H9 (cell line): Measurements from ENCODE around the gene PCSK2. TPM values are rescaled to one million over a fixed set of nuclear protein-coding genes. Genes with fewer than 3 reads are reported as not detected.

Experiments used
- DNase-seq: peaks from one replicate; pipeline ENCODE4 v3.0.0-alpha.2; 2017
- H2AFZ ChIP-seq: one replicate; pipeline ENCODE4 v1.6.1; 2013; ENCODE audit warnings: mild to moderate bottlenecking, low read length, control low read depth, moderate library complexity
- H2AK5ac ChIP-seq: 2 replicates; pipeline ENCODE4 v1.6.1; 2013; ENCODE audit warnings: low read length, control low read depth, mixed read lengths; ENCODE audit not compliant: insufficient read length
- H2BK120ac ChIP-seq: one replicate; pipeline ENCODE4 v1.6.1; 2013; ENCODE audit warnings: low read depth, mild to moderate bottlenecking, low read length, control low read depth, inconsistent platforms; ENCODE audit not compliant: poor library complexity, severe bottlenecking
- H2BK12ac ChIP-seq: 2 replicates; pipeline ENCODE4 v1.6.1; 2013; ENCODE audit warnings: low read length, control low read depth, mixed read lengths, low read depth; ENCODE audit not compliant: insufficient read length
- H2BK15ac ChIP-seq: 2 replicates; pipeline ENCODE4 v1.6.1; 2013; ENCODE audit warnings: low read depth, low read length, control low read depth
- H2BK20ac ChIP-seq: one replicate; pipeline ENCODE4 v1.6.1; 2013; ENCODE audit warnings: low read depth, mild to moderate bottlenecking, low read length, control low read depth, inconsistent platforms; ENCODE audit not compliant: poor library complexity, severe bottlenecking
- H2BK5ac ChIP-seq: 2 replicates; pipeline ENCODE4 v1.6.1; 2013; ENCODE audit warnings: low read length, control low read depth, mixed read lengths; ENCODE audit not compliant: insufficient read length
- H3K14ac ChIP-seq: 2 replicates; pipeline ENCODE4 v1.6.1; 2013; ENCODE audit warnings: low read length, control low read depth; ENCODE audit not compliant: insufficient read depth
- H3K18ac ChIP-seq: 2 replicates; pipeline ENCODE4 v1.6.1; 2013; ENCODE audit warnings: low read depth, mild to moderate bottlenecking, mixed read lengths, low read length, control low read depth; ENCODE audit not compliant: insufficient read length
- H3K23ac ChIP-seq: 2 replicates; pipeline ENCODE4 v1.6.1; 2013; ENCODE audit warnings: low read length, control low read depth, mixed read lengths, low read depth; ENCODE audit not compliant: insufficient read length
- H3K23me2 ChIP-seq: 2 replicates; pipeline ENCODE4 v1.6.1; 2013; ENCODE audit warnings: low read depth, mild to moderate bottlenecking, mixed read lengths, low read length, control low read depth; ENCODE audit not compliant: insufficient read length, poor library complexity, severe bottlenecking
- H3K27ac ChIP-seq: 2 replicates; pipeline ENCODE4 v1.5.1; 2013; ENCODE audit warnings: low read length, control low read depth, mixed read lengths, low read depth; ENCODE audit not compliant: insufficient read length
- H3K27me3 ChIP-seq: 2 replicates; pipeline ENCODE4 v1.6.1; 2013; ENCODE audit warnings: low read length, control low read depth, inconsistent platforms; ENCODE audit not compliant: insufficient read depth
- H3K4ac ChIP-seq: 2 replicates; pipeline ENCODE4 v1.6.1; 2013; ENCODE audit warnings: low read depth, mild to moderate bottlenecking, control low read depth, inconsistent platforms, low read length, moderate library complexity
- H3K4me1 ChIP-seq: 2 replicates; pipeline ENCODE4 v1.6.1; 2013; ENCODE audit warnings: low read length, control low read depth, inconsistent platforms; ENCODE audit not compliant: insufficient read depth
- H3K4me2 ChIP-seq: 2 replicates; pipeline ENCODE4 v1.6.1; 2013; ENCODE audit warnings: low read length, control low read depth, mixed read lengths; ENCODE audit not compliant: insufficient read length, insufficient read depth
- H3K56ac ChIP-seq: 2 replicates; pipeline ENCODE4 v1.6.1; 2013; ENCODE audit warnings: low read depth, mild to moderate bottlenecking, mixed read lengths, low read length, control low read depth; ENCODE audit not compliant: insufficient read length
- H3K79me1 ChIP-seq: 2 replicates; pipeline ENCODE4 v1.6.1; 2013; ENCODE audit warnings: low read depth, mild to moderate bottlenecking, moderate library complexity, low read length, control low read depth, inconsistent platforms; ENCODE audit not compliant: insufficient read depth, poor library complexity, severe bottlenecking
- H3K79me2 ChIP-seq: 2 replicates; pipeline ENCODE4 v1.6.1; 2013; ENCODE audit warnings: low read length, control low read depth, inconsistent platforms; ENCODE audit not compliant: insufficient read depth
- H3K9ac ChIP-seq: 2 replicates; pipeline ENCODE4 v1.6.1; 2013; ENCODE audit warnings: low read length, control low read depth, mixed read lengths; ENCODE audit not compliant: insufficient read length; ENCODE audit errors: extremely low read depth
- H3K9me3 ChIP-seq: one replicate; pipeline ENCODE4 v1.6.1; 2013; ENCODE audit warnings: low read depth, low read length, inconsistent platforms; ENCODE audit not compliant: control insufficient read depth
- H3T11ph ChIP-seq: one replicate; pipeline ENCODE4 v1.6.1; 2013; ENCODE audit warnings: mild to moderate bottlenecking, low read length, control low read depth, inconsistent platforms
- H4K20me1 ChIP-seq: one replicate; pipeline ENCODE4 v1.6.1; 2013; ENCODE audit not compliant: control insufficient read depth, insufficient read length, insufficient read depth
- H4K5ac ChIP-seq: 2 replicates; pipeline ENCODE4 v1.6.1; 2013; ENCODE audit warnings: low read depth, mild to moderate bottlenecking, mixed read lengths, low read length, control low read depth; ENCODE audit not compliant: insufficient read length
- H4K8ac ChIP-seq: replicated peaks from 2 replicates; pipeline ENCODE4 v1.6.1; 2013; ENCODE audit warnings: low read length, control low read depth, mixed read lengths, low read depth; ENCODE audit not compliant: insufficient read length
- H4K91ac ChIP-seq: 2 replicates; pipeline ENCODE4 v1.6.1; 2013; ENCODE audit warnings: low read depth, mild to moderate bottlenecking, moderate library complexity, mixed read lengths, low read length, control low read depth; ENCODE audit not compliant: insufficient read length
- H3K27ac Mint-ChIP-seq, 3 experiments: 2 replicates in 2 of 3; 3 replicates in 1 of 3; pipeline ENCODE4 v1.8.0; 2020 to 2021; ENCODE audit warnings: mixed read lengths in 3 of 3, mild to moderate bottlenecking in 1 of 3, moderate library complexity in 1 of 3
- H3K27me3 Mint-ChIP-seq: 2 replicates; pipeline ENCODE4 v1.8.0; 2021; ENCODE audit warnings: low read depth, mild to moderate bottlenecking, moderate library complexity, mixed read lengths
- H3K36me3 Mint-ChIP-seq, 3 experiments: 2 replicates in 2 of 3; 3 replicates in 1 of 3; pipeline ENCODE4 v1.8.0; 2020 to 2021; ENCODE audit warnings: low read depth in 3 of 3, mixed read lengths in 3 of 3; ENCODE audit not compliant: insufficient read depth in 1 of 3
- H3K4me1 Mint-ChIP-seq, 2 experiments: 2 replicates each; pipeline ENCODE4 v1.8.0; 2020; ENCODE audit warnings: mixed read lengths in 2 of 2
- H3K4me3 Mint-ChIP-seq, 2 experiments: 2 replicates in 1 of 2; 3 replicates in 1 of 2; pipeline ENCODE4 v1.8.0; 2020 to 2021; ENCODE audit warnings: mild to moderate bottlenecking in 2 of 2, mixed read lengths in 2 of 2, moderate library complexity in 1 of 2
- H3K9me3 Mint-ChIP-seq, 2 experiments: 2 replicates in 1 of 2; 3 replicates in 1 of 2; pipeline ENCODE4 v1.8.0; 2020; ENCODE audit warnings: mild to moderate bottlenecking in 2 of 2, mixed read lengths in 2 of 2, moderate library complexity in 1 of 2
- WGBS: extraction: QIAGEN DNeasy Blood & Tissue Kit; methylation state at CpG from one replicate; pipeline ENCODE4 v1.1.7; 2013; ENCODE audit warnings: missing lambda C conversion rate, low lambda C conversion rate, mixed read lengths; ENCODE audit not compliant: insufficient read length; ENCODE audit errors: extremely low coverage; 5-methylcytosine and 5-hydroxymethylcytosine counted together
- total RNA-seq: library from RNA; stranded (reverse); gene quantifications from 2 replicates; pipeline ENCODE4 v1.2.1, GENCODE V29; 2021
- TF ChIP-seq, protein P1 (sequence below): fragments of 200-600 bp; sonication (generic); conservative IDR thresholded peaks from 3 replicates; pipeline ENCODE4 v1.8.0; 2021; ENCODE audit warnings: antibody characterized with exemption, mild to moderate bottlenecking

Gene PCSK2
- total RNA-seq, 1 experiment from 2014 or later, result 2.8 TPM

DNA sequence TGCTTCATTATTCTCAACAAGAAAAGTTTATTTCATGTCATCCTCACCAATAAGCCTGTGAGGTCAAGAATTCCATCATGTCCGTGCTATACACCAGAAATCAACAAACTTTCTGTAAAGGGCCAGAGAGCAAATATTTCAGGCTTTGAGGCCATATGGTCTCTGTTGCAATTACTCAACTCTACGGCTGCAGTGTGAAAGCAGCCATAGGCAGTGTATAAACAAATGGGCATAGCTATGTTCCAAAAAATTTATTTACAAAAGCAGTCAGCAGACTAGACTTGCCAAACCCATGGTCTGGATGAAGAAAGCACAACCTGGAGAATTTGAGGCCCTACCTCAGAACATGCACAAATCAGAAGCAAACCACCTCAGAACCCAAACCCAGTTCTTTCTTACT is 118.5 kb downstream of the PCSK2 start:
- no peak overlapping the region for H2AK5ac ChIP-seq
- no peaks in the 10 kb centered on the region for H3K9me3 ChIP-seq
- no CpG with 5 or more reads among the region's 2 CpGs for WGBS
- H3K79me2 ChIP-seq, result no peaks in the 10 kb centered on the region
- no peaks in the 10 kb centered on the region; a peak in 2 of 5 replicates for H3K9me3 Mint-ChIP-seq
- H2BK12ac ChIP-seq, result no peak overlapping the region
- no peak overlapping the region for H3K56ac ChIP-seq
- no peaks in the 10 kb centered on the region for H3K27me3 ChIP-seq
- H4K5ac ChIP-seq, result no peak overlapping the region
- H4K91ac ChIP-seq, result no peak overlapping the region
- no peak overlapping the region for H2BK120ac ChIP-seq
- no peak overlapping the region for H3K9ac ChIP-seq
- H4K8ac ChIP-seq, result no peak overlapping the region
- no peak overlapping the region for H3K4ac ChIP-seq
- H3T11ph ChIP-seq, result no peak overlapping the region
- no peaks in the 10 kb centered on the region for H3K23me2 ChIP-seq
- TF ChIP-seq, protein P1, sequence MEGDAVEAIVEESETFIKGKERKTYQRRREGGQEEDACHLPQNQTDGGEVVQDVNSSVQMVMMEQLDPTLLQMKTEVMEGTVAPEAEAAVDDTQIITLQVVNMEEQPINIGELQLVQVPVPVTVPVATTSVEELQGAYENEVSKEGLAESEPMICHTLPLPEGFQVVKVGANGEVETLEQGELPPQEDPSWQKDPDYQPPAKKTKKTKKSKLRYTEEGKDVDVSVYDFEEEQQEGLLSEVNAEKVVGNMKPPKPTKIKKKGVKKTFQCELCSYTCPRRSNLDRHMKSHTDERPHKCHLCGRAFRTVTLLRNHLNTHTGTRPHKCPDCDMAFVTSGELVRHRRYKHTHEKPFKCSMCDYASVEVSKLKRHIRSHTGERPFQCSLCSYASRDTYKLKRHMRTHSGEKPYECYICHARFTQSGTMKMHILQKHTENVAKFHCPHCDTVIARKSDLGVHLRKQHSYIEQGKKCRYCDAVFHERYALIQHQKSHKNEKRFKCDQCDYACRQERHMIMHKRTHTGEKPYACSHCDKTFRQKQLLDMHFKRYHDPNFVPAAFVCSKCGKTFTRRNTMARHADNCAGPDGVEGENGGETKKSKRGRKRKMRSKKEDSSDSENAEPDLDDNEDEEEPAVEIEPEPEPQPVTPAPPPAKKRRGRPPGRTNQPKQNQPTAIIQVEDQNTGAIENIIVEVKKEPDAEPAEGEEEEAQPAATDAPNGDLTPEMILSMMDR, result no peak
- H3K23ac ChIP-seq, result no peak overlapping the region
- H2AFZ ChIP-seq, result no peak overlapping the region
- H2BK5ac ChIP-seq, result no peak overlapping the region
- H3K4me2 ChIP-seq, result no peak overlapping the region
- no peaks in the 10 kb centered on the region for H4K20me1 ChIP-seq
- H3K36me3 Mint-ChIP-seq, result no peaks in the 10 kb centered on the region; a peak in 2 of 7 replicates
- no peak overlapping the region for H2BK20ac ChIP-seq
- peaks cover 11 to 13% of the 10 kb centered on the region in 2 experiments for H3K4me1 Mint-ChIP-seq
- peaks cover 4% of the 10 kb centered on the region; the same call in 1 of the 2 replicates for H3K4me1 ChIP-seq
- H3K27me3 Mint-ChIP-seq, result no peaks in the 10 kb centered on the region
- H3K79me1 ChIP-seq, result no peaks in the 10 kb centered on the region
- H3K4me3 Mint-ChIP-seq, result no peak overlapping the region
- H3K14ac ChIP-seq, result no peak overlapping the region
- no peak overlapping the region for H2BK15ac ChIP-seq
- H3K27ac ChIP-seq, result no peak overlapping the region
- no peak overlapping the region for H3K27ac Mint-ChIP-seq
- no peak overlapping the region for H3K18ac ChIP-seq
- DNase-seq, result no peak
